Body of pancreas (tissue), 4 donors: Measurements from ENCODE around the gene HEY2.

Experiments
- CTCF ChIP-seq, 7 experiments: fragments of 450-650 bp in 4 of 7; fragments of 200-600 bp in 3 of 7; sonication (generic) in 3 of 7; IDR thresholded peaks; one replicate each; pipeline ENCODE4 v1.5.1; 2016 to 2019; ENCODE audit warnings: antibody characterized with exemption in 7 of 7
- POLR2A ChIP-seq, 3 donors: fragments of 450-650 bp; IDR thresholded peaks; one replicate each; pipeline ENCODE4 v1.6.1; 2016; ENCODE audit warnings: antibody characterized with exemption in 3 of 3, mild to moderate bottlenecking in 2 of 3

- TF ChIP-seq CTCF (IDR thresholded peaks at IDR 0.05), result no peak
- no peak for TF ChIP-seq POLR2A (IDR thresholded peaks at IDR 0.05)
Observed at GRCh38 chr6:125701354-125701668, 48.1 kb upstream of the HEY2 start.
